Astrocyte (in vitro differentiated cells and primary cell): Measurements from ENCODE around the gene ENTPD2. TPM values are rescaled to one million over a fixed set of nuclear protein-coding genes. Genes with fewer than 3 reads are reported as not detected.

Experiments used
- DNase-seq: peaks from one replicate; pipeline ENCODE4 v3.0.0-alpha.2; 2010; ENCODE audit warnings: low read depth
- FAIRE-seq: peaks from 2 replicates; lab custom pipeline; 2011; peaks lifted over from hg19 to GRCh38; lab: Jason Lieb, UNC
- H2AFZ ChIP-seq: 2 replicates; pipeline ENCODE4 v1.6.0; 2012; ENCODE audit warnings: low read depth, low read length, inconsistent platforms
- H3K27ac ChIP-seq: 2 replicates; pipeline ENCODE4 v1.5.1; 2011; ENCODE audit warnings: low read depth, low read length, inconsistent platforms
- H3K27me3 ChIP-seq: 2 replicates; pipeline ENCODE4 v1.6.0; 2011; ENCODE audit warnings: low read length, inconsistent platforms; ENCODE audit not compliant: insufficient read depth
- H3K36me3 ChIP-seq: 2 replicates; pipeline ENCODE4 v1.5.1; 2011; ENCODE audit warnings: low read length, inconsistent platforms; ENCODE audit not compliant: insufficient read depth
- H3K4me1 ChIP-seq: 2 replicates; pipeline ENCODE4 v1.5.1; 2011; ENCODE audit warnings: low read length, inconsistent platforms; ENCODE audit not compliant: insufficient read depth
- H3K4me2 ChIP-seq: 2 replicates; pipeline ENCODE4 v1.6.0; 2012; ENCODE audit warnings: low read length, inconsistent platforms
- H3K4me3 ChIP-seq: 2 replicates; pipeline ENCODE4 v1.5.1; 2011; ENCODE audit warnings: low read depth, mild to moderate bottlenecking, low read length, inconsistent platforms; ENCODE audit not compliant: insufficient read depth
- H3K79me2 ChIP-seq: 2 replicates; pipeline ENCODE4 v1.6.0; 2012; ENCODE audit warnings: mild to moderate bottlenecking, low read length, inconsistent platforms; ENCODE audit not compliant: insufficient read depth
- H3K9ac ChIP-seq: 2 replicates; pipeline ENCODE4 v1.6.0; 2012; ENCODE audit warnings: mild to moderate bottlenecking, low read length, inconsistent platforms
- H3K9me3 ChIP-seq: 2 replicates; pipeline ENCODE4 v1.5.1; 2012; ENCODE audit warnings: low read depth, mild to moderate bottlenecking, low read length, inconsistent platforms; ENCODE audit not compliant: insufficient read depth
- H4K20me1 ChIP-seq: 2 replicates; pipeline ENCODE4 v1.6.0; 2012; ENCODE audit warnings: low read length, inconsistent platforms; ENCODE audit not compliant: insufficient read depth
- H3K27ac Mint-ChIP-seq: one replicate; pipeline ENCODE4 v1.8.0; 2021; ENCODE audit warnings: mild to moderate bottlenecking, mixed read lengths; ENCODE audit not compliant: unreplicated experiment
- H3K27me3 Mint-ChIP-seq: one replicate; pipeline ENCODE4 v1.8.0; 2021; ENCODE audit warnings: low read depth, mixed read lengths; ENCODE audit not compliant: unreplicated experiment
- H3K36me3 Mint-ChIP-seq: one replicate; pipeline ENCODE4 v1.8.0; 2021; ENCODE audit warnings: low read depth, mixed read lengths; ENCODE audit not compliant: unreplicated experiment
- H3K4me1 Mint-ChIP-seq: one replicate; pipeline ENCODE4 v1.8.0; 2021; ENCODE audit warnings: low read depth, mixed read lengths; ENCODE audit not compliant: unreplicated experiment
- H3K4me3 Mint-ChIP-seq: one replicate; pipeline ENCODE4 v1.8.0; 2021; ENCODE audit warnings: mild to moderate bottlenecking, moderate library complexity, mixed read lengths; ENCODE audit not compliant: unreplicated experiment
- H3K9me3 Mint-ChIP-seq: one replicate; pipeline ENCODE4 v1.8.0; 2021; ENCODE audit warnings: mild to moderate bottlenecking, mixed read lengths; ENCODE audit not compliant: unreplicated experiment
- EZH2 ChIP-seq: IDR thresholded peaks from 2 replicates; pipeline ENCODE4 v1.6.1; 2012; ENCODE audit warnings: mild to moderate bottlenecking, low read length, inconsistent platforms; ENCODE audit not compliant: insufficient read depth
- total RNA-seq: library from RNA; stranded (reverse); gene quantifications from 2 replicates; pipeline ENCODE4 v1.2.1, GENCODE V29; 2021
- TF ChIP-seq, protein P1 (sequence below): IDR thresholded peaks from 2 replicates; pipeline ENCODE4 v1.5.1; 2011; ENCODE audit warnings: low read depth, mild to moderate bottlenecking, inconsistent platforms, low read length, moderate library complexity; ENCODE audit not compliant: insufficient read depth

Gene ENTPD2
- total RNA-seq, 1 donor from 2014 or later: 0.14 TPM

GRCh38 chr9:137015976-137016375 is 37.9 kb downstream of the ENTPD2 start:
- no peaks in the 10 kb centered on the region for H3K79me2 ChIP-seq

GRCh38 chr9:137015540-137015930 is 38.3 kb downstream of the ENTPD2 start:
- Mint-ChIP-seq H3K9me3 (no peaks in the 10 kb centered on the region), H3K4me1 (no peaks in the 10 kb centered on the region), H3K4me3 (no peak overlapping the region), H3K27me3 (peaks cover 3% of the 10 kb centered on the region), H3K36me3 (peaks cover 8% of the 10 kb centered on the region), H3K27ac (no peak overlapping the region)
- TF ChIP-seq, protein P1, sequence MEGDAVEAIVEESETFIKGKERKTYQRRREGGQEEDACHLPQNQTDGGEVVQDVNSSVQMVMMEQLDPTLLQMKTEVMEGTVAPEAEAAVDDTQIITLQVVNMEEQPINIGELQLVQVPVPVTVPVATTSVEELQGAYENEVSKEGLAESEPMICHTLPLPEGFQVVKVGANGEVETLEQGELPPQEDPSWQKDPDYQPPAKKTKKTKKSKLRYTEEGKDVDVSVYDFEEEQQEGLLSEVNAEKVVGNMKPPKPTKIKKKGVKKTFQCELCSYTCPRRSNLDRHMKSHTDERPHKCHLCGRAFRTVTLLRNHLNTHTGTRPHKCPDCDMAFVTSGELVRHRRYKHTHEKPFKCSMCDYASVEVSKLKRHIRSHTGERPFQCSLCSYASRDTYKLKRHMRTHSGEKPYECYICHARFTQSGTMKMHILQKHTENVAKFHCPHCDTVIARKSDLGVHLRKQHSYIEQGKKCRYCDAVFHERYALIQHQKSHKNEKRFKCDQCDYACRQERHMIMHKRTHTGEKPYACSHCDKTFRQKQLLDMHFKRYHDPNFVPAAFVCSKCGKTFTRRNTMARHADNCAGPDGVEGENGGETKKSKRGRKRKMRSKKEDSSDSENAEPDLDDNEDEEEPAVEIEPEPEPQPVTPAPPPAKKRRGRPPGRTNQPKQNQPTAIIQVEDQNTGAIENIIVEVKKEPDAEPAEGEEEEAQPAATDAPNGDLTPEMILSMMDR: no peak
- TF ChIP-seq EZH2: no peak
- no peak overlapping the region for H3K4me2 ChIP-seq
- no peaks in the 10 kb centered on the region for H3K36me3 ChIP-seq
- no peaks in the 10 kb centered on the region for H4K20me1 ChIP-seq
- no peak overlapping the region for H3K4me3 ChIP-seq
- no peaks in the 10 kb centered on the region for H3K4me1 ChIP-seq
- no peak overlapping the region for H3K9ac ChIP-seq
- no peaks in the 10 kb centered on the region for H3K9me3 ChIP-seq
- H3K79me2 ChIP-seq: no peaks in the 10 kb centered on the region
- DNase-seq (no peak), FAIRE-seq (no peak)
- H3K27me3 ChIP-seq: no peaks in the 10 kb centered on the region
- H2AFZ ChIP-seq: no peak overlapping the region
- H3K27ac ChIP-seq: no peak overlapping the region

More at GRCh38 chr9:137015976-137016375, 37.9 kb downstream of the ENTPD2 start:
- no peak for DNase-seq
- Histone ChIP-seq H3K9me3 (no peaks in the 10 kb centered on the region), H3K9ac (no peak overlapping the region), H2AFZ (no peak overlapping the region), H3K36me3 (no peaks in the 10 kb centered on the region), H3K4me2 (no peak overlapping the region), H3K27ac (no peak overlapping the region), H4K20me1 (no peaks in the 10 kb centered on the region), H3K4me1 (no peaks in the 10 kb centered on the region), H3K27me3 (no peaks in the 10 kb centered on the region), H3K4me3 (no peak overlapping the region)
- H3K36me3 Mint-ChIP-seq: peaks cover 8% of the 10 kb centered on the region
- no peak overlapping the region for H3K27ac Mint-ChIP-seq
- H3K27me3 Mint-ChIP-seq: peaks cover 3% of the 10 kb centered on the region
- H3K9me3 Mint-ChIP-seq: no peaks in the 10 kb centered on the region
- TF ChIP-seq EZH2: no peak
- TF ChIP-seq, protein P1: no peak
- no peaks in the 10 kb centered on the region for H3K4me1 Mint-ChIP-seq
- no peak for FAIRE-seq
- no peak overlapping the region for H3K4me3 Mint-ChIP-seq

- H3K9me3 ChIP-seq: no peaks in the 10 kb centered on the region
- H4K20me1 ChIP-seq: no peaks in the 10 kb centered on the region
- no peaks in the 10 kb centered on the region for H3K4me1 Mint-ChIP-seq
- H3K9ac ChIP-seq: no peak overlapping the region
- no peaks in the 10 kb centered on the region for H3K36me3 ChIP-seq
- no peak overlapping the region for H3K4me3 Mint-ChIP-seq
- no peak overlapping the region for H3K27ac ChIP-seq
- no peak for DNase-seq
- no peaks in the 10 kb centered on the region for H3K27me3 ChIP-seq
- FAIRE-seq: no peak
- H3K27ac Mint-ChIP-seq: no peak overlapping the region
- H3K36me3 Mint-ChIP-seq: peaks cover 8% of the 10 kb centered on the region
- no peak overlapping the region for H3K4me2 ChIP-seq
- H3K9me3 Mint-ChIP-seq: no peaks in the 10 kb centered on the region
- H3K4me1 ChIP-seq: no peaks in the 10 kb centered on the region
- TF ChIP-seq, protein P1: no peak
- TF ChIP-seq EZH2: no peak
- H3K4me3 ChIP-seq: no peak overlapping the region
- H2AFZ ChIP-seq: no peak overlapping the region
- H3K27me3 Mint-ChIP-seq: peaks cover 3% of the 10 kb centered on the region
- H3K79me2 ChIP-seq: no peaks in the 10 kb centered on the region
Measured at GRCh38 chr9:137014776-137015539, 38.9 kb downstream of the ENTPD2 start.
